HG03025 (cell line): ENCODE results near the gene ZDHHC20.
A peak's percentile ranks its signal among the peaks of the same experiment; 100 is the strongest.
"Not testable (repeated sequence)": the region's sequence is repeated elsewhere in the genome, so short reads cannot be mapped to it uniquely, and the experiment has no call there.

Source experiments
- ATAC-seq: cut with Tn5 transposase; IDR thresholded peaks from one replicate; pipeline ENCODE4 v1.9.1; 2021; ENCODE audit warnings: mild to moderate bottlenecking, moderate library complexity; ENCODE audit not compliant: unreplicated experiment, low FRiP score

Gene ZDHHC20

DNA sequence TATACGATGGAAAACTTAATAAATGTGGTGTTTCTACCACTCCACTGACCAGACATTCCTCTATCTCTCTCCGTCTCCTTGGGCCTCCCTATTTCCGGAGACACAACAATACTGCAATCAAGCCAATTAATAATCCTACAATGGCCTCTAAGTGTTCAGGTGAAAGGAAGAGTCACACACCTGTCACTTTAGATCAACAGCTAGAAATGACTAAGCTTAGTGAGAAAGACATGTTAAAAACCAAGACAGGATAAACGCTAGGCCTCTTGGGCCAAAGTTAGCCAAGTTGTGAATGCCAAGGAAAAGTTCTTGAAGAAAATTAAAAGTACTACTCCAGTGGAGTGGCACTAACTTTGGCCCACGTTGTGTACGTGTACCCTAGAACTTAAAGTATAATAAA lies 22.5 kb downstream of the ZDHHC20 start:
- ATAC-seq: no peak

DNA sequence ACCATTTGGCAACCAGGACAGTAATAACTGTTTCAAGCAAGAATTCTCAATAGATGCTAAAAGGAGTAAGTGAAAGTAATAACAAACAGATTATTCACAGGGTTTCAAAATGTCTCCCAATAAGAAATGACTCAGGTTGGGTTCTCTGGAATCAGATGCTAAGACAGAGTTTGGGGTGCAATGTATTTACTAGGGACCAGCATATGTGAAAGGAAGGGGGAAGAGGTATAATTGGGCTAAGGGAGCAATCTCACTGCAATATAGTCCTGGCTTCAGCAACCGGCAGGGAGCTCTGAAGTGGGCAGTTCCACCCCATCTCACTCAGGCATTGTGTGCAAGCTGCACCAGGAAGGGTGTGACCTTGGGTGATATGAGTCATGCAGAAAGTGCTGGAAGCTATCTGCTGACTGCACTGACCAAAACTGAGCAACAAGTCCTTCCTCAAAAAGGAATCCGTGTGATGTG lies 23.4 kb downstream of the ZDHHC20 start:
- ATAC-seq: peak; percentile 99

DNA sequence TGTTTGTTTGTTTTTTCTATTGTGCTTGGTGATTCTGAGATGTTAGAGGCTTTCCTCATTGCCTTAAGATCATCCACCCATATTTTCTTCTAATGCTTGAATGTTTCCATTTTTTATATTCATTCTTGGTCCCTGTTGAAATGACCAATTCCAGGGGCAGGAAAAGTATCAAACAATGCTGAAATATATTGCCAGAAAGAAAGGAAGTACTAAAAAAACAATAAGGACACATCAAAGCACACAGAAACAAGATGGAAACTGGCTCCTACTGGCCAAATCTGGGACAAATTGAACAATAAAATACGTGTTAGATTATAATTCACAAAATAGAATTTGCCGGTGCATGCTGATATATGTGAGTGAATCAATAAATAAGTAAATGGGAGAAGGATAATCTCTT lies 23.9 kb downstream of the ZDHHC20 start:
- no peak for ATAC-seq

DNA sequence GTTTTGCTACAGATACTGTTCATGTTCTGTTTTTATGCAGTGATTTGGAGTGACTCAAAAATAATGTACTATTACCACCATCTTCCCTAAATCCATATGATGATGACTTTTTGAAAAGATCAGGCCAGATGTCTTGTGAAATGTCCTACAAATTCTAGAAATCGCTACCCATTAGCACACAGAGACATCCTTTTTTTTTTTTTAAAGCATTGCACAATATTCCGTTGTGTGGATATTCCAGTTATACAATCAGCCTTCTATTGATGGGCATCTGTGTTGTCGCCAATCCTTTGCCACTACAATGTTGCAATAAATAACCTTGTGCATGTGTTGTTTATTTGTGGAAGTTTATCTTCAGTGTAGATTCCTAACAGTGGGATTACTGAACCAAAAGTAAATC lies 24.5 kb downstream of the ZDHHC20 start:
- ATAC-seq: no peak

DNA sequence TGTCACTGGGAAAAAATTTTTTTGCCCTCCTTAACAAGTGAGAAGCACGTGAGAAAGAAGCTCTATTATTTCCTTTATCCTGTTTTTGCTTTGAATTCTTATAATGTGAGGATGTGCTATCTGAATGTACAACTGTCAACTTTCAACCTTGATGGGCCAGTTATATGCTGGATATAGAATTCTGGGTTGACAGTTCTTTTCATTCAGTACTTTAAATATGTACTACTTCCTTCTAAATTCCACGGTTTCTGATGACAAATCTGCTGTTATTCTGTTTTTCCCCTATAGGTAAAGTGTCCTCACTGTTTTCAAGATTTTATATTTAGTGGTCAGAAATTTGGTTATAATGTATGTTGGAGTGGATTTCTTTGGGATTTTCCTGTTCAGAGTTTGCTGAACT lies 29.9 kb downstream of the ZDHHC20 start:
- no peak for ATAC-seq

DNA sequence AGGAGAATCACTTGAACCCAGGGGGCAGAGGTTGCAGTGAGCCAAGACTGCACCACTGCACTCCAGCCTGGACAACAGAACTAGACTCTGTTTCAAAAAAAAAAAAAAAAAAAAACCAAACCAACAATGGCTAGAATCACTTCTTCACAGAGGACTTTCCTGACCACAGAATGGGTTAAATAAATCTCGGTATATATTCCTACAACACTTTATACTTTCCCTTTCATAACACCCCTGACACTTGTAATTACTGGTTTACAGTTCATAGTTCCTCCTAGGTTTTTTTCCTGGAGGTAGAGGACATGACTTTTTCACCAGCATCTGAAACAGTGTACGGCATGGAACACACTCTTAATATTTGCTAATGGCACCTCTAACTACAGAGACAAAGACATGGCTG lies 31.4 kb downstream of the ZDHHC20 start:
- ATAC-seq: no peak

DNA sequence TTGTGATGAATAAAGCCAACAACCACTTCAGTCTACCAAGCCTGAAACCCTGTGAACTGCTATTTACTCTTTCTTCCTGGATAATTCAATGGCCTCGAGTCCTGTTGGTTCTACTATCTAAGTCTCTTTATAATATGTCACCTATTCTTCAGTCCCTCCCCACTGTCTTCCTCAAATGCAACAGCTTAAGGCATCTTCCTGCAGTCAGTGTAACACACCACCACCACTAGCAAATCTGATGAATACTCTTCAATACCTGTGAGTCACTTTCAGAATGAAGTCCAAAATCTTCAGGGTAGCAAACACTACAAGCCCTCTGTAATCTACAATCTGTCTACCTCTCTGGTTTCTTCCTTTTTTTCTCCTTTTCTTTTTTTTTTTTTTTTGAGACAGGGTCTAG lies 32.9 kb downstream of the ZDHHC20 start:
- no peak for ATAC-seq

DNA sequence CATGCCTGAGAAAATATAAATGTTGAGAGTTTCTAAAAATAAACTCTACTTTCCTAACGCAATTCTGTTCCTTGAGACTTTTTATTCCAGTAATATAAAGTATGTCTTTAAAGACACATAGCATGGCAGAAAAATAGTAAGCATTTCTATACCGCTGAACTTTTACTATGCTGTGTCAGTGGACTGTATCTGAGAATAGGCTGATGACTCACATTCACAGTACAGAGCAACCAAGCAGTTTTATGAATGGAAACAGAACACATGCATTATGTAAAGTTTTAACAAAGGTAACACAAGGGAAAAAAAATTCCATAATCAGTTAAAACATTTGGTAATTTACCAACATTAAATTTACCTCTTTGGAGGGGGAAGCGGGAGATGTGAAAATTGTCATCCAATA lies 38.4 kb downstream of the ZDHHC20 start:
- ATAC-seq: no peak

DNA sequence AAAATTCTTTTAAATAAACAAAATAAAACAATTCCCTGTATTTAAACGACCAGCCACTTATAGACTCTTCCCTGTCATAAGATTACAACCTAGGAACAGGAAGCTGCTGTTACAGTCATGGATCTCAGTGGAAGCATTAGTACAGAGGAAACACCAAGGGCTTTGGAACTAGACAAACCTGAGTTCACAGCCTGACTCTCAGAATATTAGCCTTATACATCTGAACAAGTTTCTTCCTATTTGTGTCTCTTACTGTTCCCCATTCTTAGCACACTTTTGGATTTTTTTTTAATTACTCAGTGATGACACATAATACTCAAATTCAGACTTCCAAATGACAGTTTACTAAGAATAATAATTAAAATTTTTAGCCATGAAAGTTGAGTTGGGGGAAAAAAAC lies 46.1 kb downstream of the ZDHHC20 start:
- no peak for ATAC-seq

DNA sequence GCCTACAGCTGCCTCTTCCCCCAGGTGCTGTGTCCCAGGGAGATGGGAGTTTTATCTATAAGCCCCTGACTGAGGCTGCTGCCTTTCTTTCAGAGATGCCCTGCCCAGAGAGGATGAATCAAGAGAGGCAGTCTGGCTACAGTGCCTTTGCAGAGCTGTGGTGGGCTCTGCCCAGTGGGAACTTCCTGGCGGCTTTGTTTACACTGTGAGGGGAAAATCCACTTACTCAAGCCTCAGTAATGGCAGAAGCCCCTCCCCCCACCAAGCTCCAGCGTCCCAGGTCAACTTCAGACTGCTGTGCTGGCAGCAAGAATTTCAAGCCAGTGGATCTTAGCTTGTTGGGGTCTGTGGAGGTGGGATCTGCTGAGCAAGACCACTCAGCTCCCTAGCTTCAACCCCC lies 48.6 kb downstream of the ZDHHC20 start:
- ATAC-seq: not testable (repeated sequence)

DNA sequence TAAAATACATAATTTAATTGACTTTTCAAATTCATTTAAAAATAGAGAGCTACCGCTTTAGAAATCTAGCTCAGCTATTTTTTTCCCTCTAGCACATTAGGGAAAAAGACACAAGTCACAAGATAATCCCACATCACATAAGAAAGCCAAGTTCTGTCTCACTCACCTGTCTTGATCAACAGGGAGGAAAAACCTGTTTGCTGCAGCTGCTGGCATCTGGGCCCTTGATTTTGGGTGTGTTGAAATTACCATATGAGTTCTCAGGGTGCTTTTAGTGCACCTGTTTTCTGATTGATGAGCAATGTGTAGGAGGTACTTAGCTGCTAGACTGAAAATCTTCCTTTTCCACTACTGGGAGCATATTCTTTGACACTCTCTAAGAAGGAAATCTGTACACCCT lies 53.8 kb downstream of the ZDHHC20 start:
- ATAC-seq: no peak

DNA sequence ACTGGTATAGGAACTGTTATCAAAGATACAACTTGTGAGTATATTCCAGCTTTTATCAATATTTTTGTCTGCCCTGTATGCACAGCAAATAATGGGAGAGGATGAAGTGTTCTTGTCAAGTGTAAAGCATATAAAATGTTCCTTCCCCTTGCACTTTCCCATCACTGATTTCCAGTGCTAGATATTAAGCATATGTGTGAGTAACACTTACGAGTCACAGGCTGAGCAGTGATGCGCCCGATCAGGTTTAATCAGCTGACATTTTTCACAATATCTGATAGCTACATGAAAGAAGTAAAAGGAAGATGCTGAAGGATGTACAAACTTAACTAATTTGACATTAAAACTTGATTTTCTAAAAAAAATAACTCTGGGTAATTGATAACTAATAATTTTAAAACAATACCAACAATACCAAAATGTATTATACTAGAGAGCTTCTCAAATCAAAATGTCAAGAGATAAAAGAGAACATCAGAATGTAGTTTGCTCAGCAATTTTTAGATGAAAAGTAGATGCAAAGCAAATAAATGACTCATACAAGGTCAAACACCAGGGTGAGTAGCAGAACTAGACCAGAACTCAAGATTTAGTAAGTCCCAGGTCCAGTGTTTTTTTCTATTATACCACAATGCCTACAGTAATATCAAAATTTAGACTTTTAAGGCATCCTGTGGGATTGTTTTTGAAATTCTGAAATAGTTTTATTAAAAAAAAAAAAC lies 56.4 kb downstream of the ZDHHC20 start:
- ATAC-seq: no peak

DNA sequence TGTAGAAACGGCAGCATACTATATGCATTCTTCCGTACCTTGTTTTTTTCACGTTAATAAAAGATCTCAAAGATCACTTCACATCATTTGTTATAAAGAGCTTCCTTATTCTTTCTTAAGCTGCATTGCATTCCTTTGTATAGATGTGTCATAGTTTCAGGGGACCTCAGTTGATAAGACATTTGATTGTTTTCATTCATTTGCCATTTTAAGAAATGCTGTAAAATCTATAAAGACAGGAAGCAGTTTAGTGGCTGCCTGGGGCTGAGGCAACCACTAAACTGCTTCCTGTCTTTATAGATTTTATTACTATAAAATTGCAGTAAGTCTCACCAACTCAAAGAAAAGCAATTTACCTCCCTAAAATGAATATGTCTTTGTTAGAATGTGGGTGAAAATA lies 59.4 kb downstream of the ZDHHC20 start:
- no peak for ATAC-seq

DNA sequence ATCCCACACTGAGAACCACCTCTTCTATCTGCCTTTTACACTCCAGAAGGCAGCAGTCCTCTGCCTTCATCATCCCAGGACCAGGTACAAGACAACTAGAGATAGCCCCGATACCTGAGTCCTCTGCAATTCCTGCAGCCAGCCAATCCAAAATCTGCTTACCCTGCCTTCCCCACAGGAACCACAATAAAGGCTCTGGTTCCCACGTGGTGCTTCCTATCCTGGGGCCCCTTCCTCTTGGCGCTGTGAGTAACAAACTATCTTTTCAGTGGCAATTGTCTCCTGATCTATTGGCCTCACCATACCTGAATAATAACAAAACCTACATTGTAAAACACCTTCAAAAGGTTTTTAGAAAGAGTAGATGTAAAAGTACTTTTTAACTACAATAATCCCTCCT lies 63.1 kb downstream of the ZDHHC20 start:
- no peak for ATAC-seq

DNA sequence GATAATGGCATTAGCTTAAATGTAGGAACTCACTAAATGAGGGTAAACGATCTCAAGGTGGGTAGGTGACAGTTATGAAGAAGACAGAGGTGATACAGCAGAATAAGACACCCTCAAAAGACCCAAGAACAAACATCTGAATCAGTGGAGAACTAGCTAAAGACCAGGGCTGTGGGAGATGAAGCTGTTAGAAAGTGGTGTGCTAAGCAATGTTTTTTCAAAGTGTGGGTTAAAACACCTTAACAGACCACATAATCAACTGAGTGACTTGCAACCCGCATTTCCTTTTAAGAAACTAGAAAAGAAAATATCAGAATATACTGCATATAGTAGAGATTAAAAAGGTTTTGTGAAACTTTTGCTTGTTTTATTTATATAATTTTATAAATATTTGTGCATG lies 70.0 kb downstream of the ZDHHC20 start:
- no peak for ATAC-seq

DNA sequence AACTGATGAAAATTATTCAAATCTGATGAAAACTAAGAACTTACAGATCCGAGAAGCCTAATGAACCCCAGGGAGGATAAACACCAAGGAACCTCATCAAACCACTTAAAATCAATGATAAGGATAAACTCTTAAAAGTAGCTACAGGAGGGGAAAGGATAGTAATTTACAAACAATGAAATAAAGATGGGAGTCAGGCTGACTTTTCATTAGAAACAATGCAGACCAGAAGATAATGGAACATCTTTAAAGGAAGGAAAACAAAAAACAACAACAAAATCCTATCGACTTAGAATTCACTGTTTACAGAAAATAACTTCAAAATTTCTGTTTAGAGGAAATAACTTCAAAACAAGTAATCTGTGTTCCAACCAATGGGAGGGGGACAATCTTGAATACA lies 73.4 kb downstream of the ZDHHC20 start:
- ATAC-seq: no peak

DNA sequence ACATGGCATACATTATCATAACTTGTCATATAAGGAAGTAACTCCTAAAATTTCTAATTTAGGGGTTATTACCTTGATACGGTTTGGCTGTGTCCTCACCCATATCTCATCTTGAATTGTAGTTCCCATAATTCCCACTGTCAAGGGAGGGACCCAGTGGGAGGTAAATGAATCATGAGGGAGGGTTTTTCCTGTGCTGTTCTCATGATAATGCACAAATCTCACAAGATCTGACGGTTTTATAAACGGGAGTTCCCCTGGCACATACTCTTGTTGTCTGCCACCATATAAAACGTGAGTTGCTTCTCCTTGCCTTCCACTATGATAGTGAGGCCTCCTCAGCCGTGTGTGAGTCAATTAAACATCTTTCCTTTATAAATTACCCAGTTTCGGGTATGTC lies 76.0 kb downstream of the ZDHHC20 start:
- no peak for ATAC-seq

DNA sequence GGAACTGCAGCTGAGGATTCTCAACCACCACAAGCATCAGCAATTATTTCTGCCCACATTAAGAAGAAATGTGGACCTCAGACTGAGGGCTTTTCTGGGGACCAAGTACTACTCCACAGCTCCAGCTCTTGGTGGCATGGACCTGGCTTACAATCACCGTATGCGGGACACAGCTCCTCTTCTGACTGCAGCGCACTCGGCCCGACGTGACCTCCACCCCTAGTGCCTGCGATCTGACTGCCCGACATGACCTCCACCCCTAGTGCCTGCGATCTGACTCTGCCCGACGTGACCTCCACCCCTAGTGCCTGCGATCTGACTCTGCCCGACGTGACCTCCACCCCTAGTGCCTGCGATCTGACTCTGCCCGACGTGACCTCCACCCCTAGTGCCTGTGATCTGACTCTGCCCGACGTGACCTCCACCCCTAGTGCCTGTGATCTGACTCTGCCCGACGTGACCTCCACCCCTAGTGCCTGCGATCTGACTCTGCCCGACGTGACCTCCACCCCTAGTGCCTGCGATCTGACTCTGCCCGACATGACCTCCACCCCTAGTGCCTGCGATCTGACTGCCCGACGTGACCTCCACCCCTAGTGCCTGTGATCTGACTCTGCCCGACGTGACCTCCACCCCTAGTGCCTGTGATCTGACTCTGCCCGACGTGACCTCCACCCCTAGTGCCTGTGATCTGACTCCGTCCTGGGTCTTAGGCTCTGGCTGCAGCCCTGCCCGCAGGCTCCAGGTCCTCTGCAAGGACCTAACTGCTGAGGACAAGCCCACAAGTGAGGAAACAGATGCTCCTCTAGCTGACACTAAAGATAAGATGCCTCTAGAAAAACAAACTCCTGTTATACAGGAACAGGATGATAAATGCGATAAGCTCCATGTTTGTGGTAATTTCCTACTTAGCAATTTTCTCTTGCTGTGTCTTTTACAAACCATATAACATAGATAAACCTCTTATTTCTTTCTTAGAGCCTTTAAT lies 81.8 kb downstream of the ZDHHC20 start:
- not testable (repeated sequence) for ATAC-seq

DNA sequence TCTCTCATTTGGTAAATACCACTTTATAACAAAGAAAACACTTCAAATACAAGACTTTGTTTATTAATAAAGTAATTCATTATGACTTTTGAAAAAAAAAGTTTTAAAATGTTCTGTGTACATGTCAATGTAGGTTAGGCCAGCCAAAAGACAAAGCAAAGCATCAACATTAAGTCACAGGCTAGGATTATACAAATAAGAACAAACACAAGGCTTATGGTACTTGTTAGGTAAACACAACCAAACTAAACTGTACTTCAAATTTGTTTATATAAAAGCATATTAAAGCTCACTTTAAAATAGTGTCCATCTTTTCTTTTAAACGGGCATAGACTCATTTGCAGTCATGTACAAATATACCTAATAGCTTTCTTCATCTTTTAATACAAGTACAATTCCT lies 86.6 kb downstream of the ZDHHC20 start:
- ATAC-seq: no peak

DNA sequence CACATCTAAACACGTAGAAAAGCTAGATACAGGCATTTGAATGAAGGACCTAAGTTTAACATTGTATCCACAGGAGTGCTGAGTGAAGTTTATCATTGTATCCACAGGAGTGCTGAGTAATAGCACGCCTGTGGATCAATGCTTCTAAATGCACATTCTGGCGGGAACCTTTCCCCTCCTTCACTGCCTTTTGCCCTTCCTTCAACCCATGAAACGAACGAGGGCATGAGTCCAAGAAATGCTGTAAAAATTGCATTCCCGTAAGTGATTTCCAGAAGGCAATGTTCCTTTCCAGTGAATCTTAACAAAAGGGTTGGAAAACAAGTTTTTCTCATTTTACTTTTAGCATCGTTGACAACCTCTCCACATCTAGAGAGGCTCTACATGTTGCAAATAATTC lies 88.1 kb downstream of the ZDHHC20 start:
- ATAC-seq: no peak

DNA sequence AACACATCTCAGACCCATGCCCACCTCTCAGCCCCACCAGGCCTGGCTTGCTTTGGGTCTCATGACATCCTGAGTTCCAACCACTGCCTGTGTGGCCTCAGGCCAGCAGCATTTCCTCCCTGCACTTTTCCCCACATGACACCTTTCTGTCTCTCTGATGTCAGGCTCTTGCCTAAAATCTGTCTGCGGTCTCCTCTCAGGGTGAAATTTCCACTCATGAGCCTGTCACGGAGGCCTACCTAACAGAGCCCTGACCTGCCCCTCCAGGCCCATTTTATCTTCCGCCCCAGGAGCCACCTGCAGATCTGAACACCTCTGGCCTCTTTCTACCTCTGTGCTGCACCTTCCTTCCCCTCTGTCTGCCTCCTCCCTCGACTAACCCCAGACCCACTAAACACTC lies 93.5 kb downstream of the ZDHHC20 start:
- ATAC-seq: no peak

DNA sequence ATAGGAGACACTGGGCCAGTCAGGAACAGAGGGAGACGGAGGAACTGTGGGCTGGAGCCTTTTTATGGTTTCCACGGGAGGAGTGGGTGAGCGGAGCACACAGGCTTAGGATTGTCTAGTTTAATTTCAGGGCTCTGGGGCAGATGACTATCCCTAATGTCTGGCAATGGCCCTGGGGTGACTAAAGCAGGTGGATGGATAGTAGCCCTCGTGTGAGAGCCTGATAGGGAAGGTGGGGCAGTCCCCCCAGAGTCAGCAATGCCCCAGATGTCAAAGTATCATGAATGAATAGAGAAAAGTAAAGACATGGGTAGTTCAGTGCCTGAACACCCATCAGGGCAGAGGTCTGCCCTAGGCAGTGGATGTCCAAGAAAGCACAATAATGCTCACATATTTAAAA lies 94.2 kb downstream of the ZDHHC20 start:
- no peak for ATAC-seq
